ENCODE results near the gene NDUFC2. TPM values are rescaled to one million over a fixed set of nuclear protein-coding genes. Genes with fewer than 3 reads are reported as not detected.

NDUFC2 gene
- total and polyA plus RNA-seq, 2 donors (not counting 1 experiment from before 2014, with no cell fraction given), result 49.0 to 65.0 TPM

- Mint-ChIP-seq H3K27ac (no peak overlapping the region), H3K9me3 (ENCODE audit: insufficient read depth) (no peaks in the 10 kb centered on the region), H3K4me1 (peaks cover 2% of the 10 kb centered on the region), H3K4me3 (no peak overlapping the region), H3K27me3 (peaks cover 28% of the 10 kb centered on the region)
- Histone ChIP-seq H2AFZ (ENCODE audit: insufficient read depth, low read depth, low read length, poor library complexity, severe bottlenecking) (no peak overlapping the region), H3K27ac (ENCODE audit: low read length in 2 of 2) (no peak overlapping the region), H3K4me2 (replicated peaks; ENCODE audit: low read depth, low read length, poor library complexity, severe bottlenecking) (no peak overlapping the region), H3K4me3 (ENCODE audit: control extremely low read depth in 1 of 5, extremely low read depth in 1 of 5, insufficient read depth in 1 of 5, low read depth in 2 of 5, low read length in 4 of 5) (no peak overlapping the region), H4K20me1 (ENCODE audit: control insufficient read depth, insufficient read depth, low read length, poor library complexity, severe bottlenecking) (no peaks in the 10 kb centered on the region), H3K27me3 (replicated peaks in 1 of 4; ENCODE audit: control extremely low read depth in 1 of 4, control insufficient read depth in 3 of 4, insufficient read depth in 4 of 4, low read length in 3 of 4) (peaks cover 0 to 20% (median 5%) of the 10 kb centered on the region in 4 experiments), H3K36me3 (replicated peaks in 1 of 2; ENCODE audit: control extremely low read depth in 1 of 2, control insufficient read depth in 1 of 2, extremely low read depth in 1 of 2, insufficient read depth in 2 of 2, low read length in 1 of 2) (no peaks in the 10 kb centered on the region), H3K9ac (ENCODE audit: low read length) (no peak overlapping the region), H3K4me1 (ENCODE audit: control insufficient read depth in 2 of 2, insufficient read depth in 2 of 2, low read length in 2 of 2) (peaks cover 3 to 7% of the 10 kb centered on the region in 2 donors), H3K79me2 (ENCODE audit: control insufficient read depth, insufficient read depth, low read length) (no peaks in the 10 kb centered on the region), H3K9me3 (ENCODE audit: control extremely low read depth in 1 of 3, control insufficient read depth in 2 of 3, insufficient read depth in 1 of 3, low read length in 2 of 3) (peaks cover 0 to 9% (median 0%) of the 10 kb centered on the region in 3 donors)
- WGBS (ENCODE audit: insufficient coverage), result 71% methylated on average over 3 of the region's 4 CpGs
- ChIA-PET CTCF (no interaction called here), POLR2A (no interaction called here)
- TF ChIP-seq, protein P1, sequence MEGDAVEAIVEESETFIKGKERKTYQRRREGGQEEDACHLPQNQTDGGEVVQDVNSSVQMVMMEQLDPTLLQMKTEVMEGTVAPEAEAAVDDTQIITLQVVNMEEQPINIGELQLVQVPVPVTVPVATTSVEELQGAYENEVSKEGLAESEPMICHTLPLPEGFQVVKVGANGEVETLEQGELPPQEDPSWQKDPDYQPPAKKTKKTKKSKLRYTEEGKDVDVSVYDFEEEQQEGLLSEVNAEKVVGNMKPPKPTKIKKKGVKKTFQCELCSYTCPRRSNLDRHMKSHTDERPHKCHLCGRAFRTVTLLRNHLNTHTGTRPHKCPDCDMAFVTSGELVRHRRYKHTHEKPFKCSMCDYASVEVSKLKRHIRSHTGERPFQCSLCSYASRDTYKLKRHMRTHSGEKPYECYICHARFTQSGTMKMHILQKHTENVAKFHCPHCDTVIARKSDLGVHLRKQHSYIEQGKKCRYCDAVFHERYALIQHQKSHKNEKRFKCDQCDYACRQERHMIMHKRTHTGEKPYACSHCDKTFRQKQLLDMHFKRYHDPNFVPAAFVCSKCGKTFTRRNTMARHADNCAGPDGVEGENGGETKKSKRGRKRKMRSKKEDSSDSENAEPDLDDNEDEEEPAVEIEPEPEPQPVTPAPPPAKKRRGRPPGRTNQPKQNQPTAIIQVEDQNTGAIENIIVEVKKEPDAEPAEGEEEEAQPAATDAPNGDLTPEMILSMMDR (IDR thresholded peaks at IDR 0.05), result no peak
- no peak for TF ChIP-seq EZH2 (IDR thresholded peaks at IDR 0.05; ENCODE audit: borderline replicate concordance, insufficient read depth, low read depth, low read length, poor library complexity, severe bottlenecking)
- no peak for ATAC-seq (ENCODE audit: low read depth)
- no peak for DNase-seq
- intact Hi-C loops (cut with micrococcal nuclease), result no loop called here
Measured at GRCh38 chr11:78019808-78020207, 59.9 kb downstream of the NDUFC2 start.

Other genes starting within 250 kb of the NDUFC2 start
- gene INTS4, start 85.2 kb downstream of the NDUFC2 start, total RNA-seq, result 78.9 and 92.9 TPM in 2 replicates
- gene INTS4, start 85.2 kb downstream of the NDUFC2 start, polyA plus RNA-seq, result 46.1 and 50.8 TPM in 2 replicates
- 0.24 TPM in 1 of 2 replicates, not detected in the other for gene KCTD14, start 56.6 kb downstream of the NDUFC2 start, total RNA-seq
- 0.18 TPM in 1 of 2 replicates, not detected in the other for gene KCTD14, start 56.6 kb downstream of the NDUFC2 start, polyA plus RNA-seq
- gene THRSP, start 16.0 kb downstream of the NDUFC2 start, total RNA-seq, result not detected in 2 replicates
- gene THRSP, start 16.0 kb downstream of the NDUFC2 start, polyA plus RNA-seq, result not detected in 2 replicates
- gene ALG8, start 59.8 kb upstream of the NDUFC2 start, total RNA-seq, result 28.5 and 35.3 TPM in 2 replicates
- 16.7 and 25.5 TPM in 2 replicates for gene ALG8, start 59.8 kb upstream of the NDUFC2 start, polyA plus RNA-seq
- gene KCTD21, start 108.8 kb upstream of the NDUFC2 start, total RNA-seq, result 6.3 and 8.0 TPM in 2 replicates
- 2.1 and 4.3 TPM in 2 replicates for gene KCTD21, start 108.8 kb upstream of the NDUFC2 start, polyA plus RNA-seq
- gene USP35, start 109.1 kb upstream of the NDUFC2 start, total RNA-seq, result 4.5 and 6.0 TPM in 2 replicates
- 4.5 and 4.8 TPM in 2 replicates for gene USP35, start 109.1 kb upstream of the NDUFC2 start, polyA plus RNA-seq

All from B cell (primary cell).